PC-9 (cell line): Measurements from ENCODE around the gene HKDC1.

Source experiments
- EZH2 ChIP-seq: fragments of 200-600 bp; sonication (generic); IDR thresholded peaks from 2 replicates; pipeline ENCODE4 v1.8.0; 2017; ENCODE audit warnings: antibody characterized with exemption, low read depth
- TF ChIP-seq, protein P1 (sequence below): fragments of 200-600 bp; sonication (generic); conservative IDR thresholded peaks from 2 replicates; pipeline ENCODE4 v1.6.1; 2017; ENCODE audit warnings: mixed run types, antibody characterized with exemption, mild to moderate bottlenecking, moderate library complexity

DNA sequence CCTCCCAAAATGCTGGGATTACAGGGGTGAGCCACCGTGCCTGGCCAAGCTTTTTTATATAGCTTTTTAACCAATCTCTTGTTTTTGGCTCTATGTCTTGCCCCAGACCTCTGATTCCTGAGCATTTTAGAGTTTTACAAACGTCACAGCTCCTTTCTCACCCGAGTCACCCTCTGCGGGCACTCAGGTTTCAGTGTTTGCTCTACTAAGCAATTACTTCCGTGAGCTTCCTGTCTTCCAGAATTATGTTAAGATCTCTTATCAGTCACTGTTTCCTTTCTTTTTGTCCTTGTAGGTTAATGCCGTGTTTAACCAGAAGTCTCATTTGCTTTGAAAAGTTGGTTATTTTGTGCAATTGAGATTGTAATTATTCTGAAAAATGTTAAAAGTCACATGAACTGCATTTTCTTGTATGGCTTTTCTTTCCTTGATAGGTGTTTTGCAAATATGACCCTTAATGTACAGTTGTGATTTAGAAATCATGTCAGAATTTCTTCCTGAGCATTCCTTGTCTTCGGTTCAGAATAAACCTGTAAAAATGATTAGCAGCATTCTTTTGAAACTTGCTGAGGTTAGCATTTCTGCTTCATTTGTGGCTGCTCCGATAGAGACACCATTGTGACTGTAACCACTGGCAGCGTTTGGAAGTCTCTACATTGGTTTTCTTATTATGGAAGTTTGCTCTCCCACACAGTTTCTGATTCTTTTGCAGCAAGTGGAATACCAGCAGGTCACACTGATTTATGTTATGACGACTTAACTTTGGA is 4.5 kb upstream of the HKDC1 start:
- TF ChIP-seq, protein P1, sequence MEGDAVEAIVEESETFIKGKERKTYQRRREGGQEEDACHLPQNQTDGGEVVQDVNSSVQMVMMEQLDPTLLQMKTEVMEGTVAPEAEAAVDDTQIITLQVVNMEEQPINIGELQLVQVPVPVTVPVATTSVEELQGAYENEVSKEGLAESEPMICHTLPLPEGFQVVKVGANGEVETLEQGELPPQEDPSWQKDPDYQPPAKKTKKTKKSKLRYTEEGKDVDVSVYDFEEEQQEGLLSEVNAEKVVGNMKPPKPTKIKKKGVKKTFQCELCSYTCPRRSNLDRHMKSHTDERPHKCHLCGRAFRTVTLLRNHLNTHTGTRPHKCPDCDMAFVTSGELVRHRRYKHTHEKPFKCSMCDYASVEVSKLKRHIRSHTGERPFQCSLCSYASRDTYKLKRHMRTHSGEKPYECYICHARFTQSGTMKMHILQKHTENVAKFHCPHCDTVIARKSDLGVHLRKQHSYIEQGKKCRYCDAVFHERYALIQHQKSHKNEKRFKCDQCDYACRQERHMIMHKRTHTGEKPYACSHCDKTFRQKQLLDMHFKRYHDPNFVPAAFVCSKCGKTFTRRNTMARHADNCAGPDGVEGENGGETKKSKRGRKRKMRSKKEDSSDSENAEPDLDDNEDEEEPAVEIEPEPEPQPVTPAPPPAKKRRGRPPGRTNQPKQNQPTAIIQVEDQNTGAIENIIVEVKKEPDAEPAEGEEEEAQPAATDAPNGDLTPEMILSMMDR: no peak
- no peak for TF ChIP-seq EZH2
